NB4 (cell line): ENCODE results near the gene APOBEC3C.

Experiments
- CTCF ChIP-seq: IDR thresholded peaks from one replicate; pipeline ENCODE4 v1.5.1; 2012; ENCODE audit warnings: low read depth, low read length
- MAX ChIP-seq: IDR thresholded peaks from 2 replicates; pipeline ENCODE4 v1.6.1; 2011; ENCODE audit warnings: low read depth, low read length
- MYC ChIP-seq: IDR thresholded peaks from 2 replicates; pipeline ENCODE4 v1.6.1; 2011; ENCODE audit warnings: low read depth, low read length
- POLR2A ChIP-seq: IDR thresholded peaks from 2 replicates; pipeline ENCODE4 v1.6.1; 2011; ENCODE audit warnings: mild to moderate bottlenecking; ENCODE audit not compliant: insufficient read length; ENCODE audit errors: extremely low read depth

GRCh38 chr22:39017596-39018365, 3.7 kb downstream of the APOBEC3C start:
- TF ChIP-seq CTCF = no peak
- TF ChIP-seq POLR2A = no peak
- no peak for TF ChIP-seq MYC
- no peak for TF ChIP-seq MAX
